ENCODE data around the gene GNB2.

DNA sequence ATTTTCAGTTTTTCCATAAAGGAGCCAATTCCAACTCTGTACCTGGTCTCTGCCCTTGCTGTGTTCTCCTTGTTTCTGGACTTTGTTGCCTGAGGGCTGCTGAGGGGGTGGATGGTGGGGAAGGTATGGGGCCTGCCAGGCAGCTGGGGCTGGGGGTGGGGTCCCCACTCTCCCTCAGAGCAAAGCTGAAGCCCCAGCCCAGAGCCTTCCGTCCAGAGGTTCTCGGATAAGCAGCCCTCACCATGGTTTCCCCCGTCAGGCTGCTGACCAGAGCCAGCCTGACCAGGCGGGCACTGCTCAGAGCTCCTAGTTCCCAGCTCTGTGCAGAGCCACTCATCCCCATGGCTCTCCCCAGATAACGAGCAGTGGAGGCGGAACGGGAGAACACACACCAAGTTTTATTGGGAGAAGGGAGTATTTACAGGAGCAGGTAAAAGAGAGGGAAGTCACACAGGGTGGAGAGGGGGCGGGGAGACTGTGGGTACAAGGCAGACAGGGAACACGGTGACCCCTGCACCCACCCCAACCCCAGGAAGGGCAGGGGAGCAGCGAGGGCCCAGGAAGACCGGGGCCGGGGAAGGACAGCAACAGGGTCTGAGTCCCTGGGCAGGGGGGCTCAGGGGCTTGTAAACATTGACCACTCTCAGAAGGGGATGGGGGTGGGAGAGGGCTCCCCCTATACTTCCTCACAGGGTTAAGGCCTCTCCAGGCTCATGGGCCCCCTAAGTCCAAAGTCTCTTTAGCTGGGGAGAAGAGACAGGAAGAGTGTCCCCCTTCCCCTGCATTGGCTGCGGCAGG, 5.8 kb downstream of the GNB2 start:
- TF ChIP-seq, protein P1, sequence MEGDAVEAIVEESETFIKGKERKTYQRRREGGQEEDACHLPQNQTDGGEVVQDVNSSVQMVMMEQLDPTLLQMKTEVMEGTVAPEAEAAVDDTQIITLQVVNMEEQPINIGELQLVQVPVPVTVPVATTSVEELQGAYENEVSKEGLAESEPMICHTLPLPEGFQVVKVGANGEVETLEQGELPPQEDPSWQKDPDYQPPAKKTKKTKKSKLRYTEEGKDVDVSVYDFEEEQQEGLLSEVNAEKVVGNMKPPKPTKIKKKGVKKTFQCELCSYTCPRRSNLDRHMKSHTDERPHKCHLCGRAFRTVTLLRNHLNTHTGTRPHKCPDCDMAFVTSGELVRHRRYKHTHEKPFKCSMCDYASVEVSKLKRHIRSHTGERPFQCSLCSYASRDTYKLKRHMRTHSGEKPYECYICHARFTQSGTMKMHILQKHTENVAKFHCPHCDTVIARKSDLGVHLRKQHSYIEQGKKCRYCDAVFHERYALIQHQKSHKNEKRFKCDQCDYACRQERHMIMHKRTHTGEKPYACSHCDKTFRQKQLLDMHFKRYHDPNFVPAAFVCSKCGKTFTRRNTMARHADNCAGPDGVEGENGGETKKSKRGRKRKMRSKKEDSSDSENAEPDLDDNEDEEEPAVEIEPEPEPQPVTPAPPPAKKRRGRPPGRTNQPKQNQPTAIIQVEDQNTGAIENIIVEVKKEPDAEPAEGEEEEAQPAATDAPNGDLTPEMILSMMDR (IDR thresholded peaks at IDR 0.05; ENCODE audit: low read length) = no peak
- TF ChIP-seq EZH2 (optimal IDR thresholded peaks at IDR 0.05; ENCODE audit: low read depth, low read length) = no peak
